ENCODE results near the gene CGGBP1. TPM values are rescaled to one million over a fixed set of nuclear protein-coding genes. Genes with fewer than 3 reads are reported as not detected.
"Not testable (repeated sequence)": the region's sequence is repeated elsewhere in the genome, so short reads cannot be mapped to it uniquely, and the experiment has no call there.

Gene CGGBP1
- total RNA-seq, 1 donor from 2014 or later = 94.7 TPM

DNA sequence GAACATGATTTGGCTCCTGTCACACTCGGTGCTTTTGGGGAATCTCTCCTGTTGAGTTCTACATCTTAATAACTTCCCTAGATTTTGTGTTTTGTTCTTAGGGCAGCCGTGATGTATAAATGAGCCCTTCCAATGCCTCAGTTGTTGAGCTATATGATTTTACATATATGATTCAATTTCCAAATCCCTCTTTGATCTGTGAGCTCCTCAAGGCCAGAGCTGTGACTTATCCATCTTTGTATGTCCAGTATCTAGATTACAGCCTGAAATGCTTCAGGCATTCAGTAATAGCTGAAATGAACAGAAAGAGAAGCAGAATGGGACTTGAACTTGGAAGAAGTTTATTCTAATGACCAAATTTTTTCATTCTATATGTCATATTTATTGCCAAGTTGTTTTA is 26.6 kb downstream of the CGGBP1 start:
- Mint-ChIP-seq H3K27me3 (ENCODE audit: low read depth) (peaks cover 3% of the 10 kb centered on the region), H3K4me3 (ENCODE audit: low read depth) (peak overlapping the region; percentile 82)
- intact Hi-C loops (cut with micrococcal nuclease) = no loop called here

DNA sequence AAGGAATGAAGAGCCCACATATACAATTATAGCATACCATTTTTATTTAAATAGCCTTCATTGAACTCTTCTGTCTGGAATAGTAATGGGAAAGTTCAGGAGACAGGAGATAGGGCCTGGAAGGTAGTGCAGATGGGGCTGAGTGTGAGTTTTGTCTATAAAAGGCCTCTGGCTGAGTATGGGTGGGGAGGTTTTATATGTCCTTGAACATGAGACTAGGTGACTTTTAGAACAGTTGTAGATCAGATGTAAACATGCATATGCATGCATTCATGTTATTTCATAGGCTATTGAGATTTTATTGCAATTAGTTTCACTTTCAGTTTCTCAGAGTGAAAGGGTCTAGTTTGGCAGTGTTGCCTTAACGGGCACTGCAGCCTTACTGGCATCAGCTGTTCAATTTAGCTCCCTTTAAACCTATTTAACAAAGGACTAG is 27.1 kb downstream of the CGGBP1 start:
- intact Hi-C loops (cut with micrococcal nuclease) = loop anchor here (2.0 kb wide), 1 partner anchor 27 kb away; the partner anchor contains the start of genes CGGBP1 and ZNF654
- H3K27ac Mint-ChIP-seq = peak overlapping the region; percentile 74
- DNase-seq (ENCODE audit: low spot score) = no peak
- H3K36me3 Mint-ChIP-seq (ENCODE audit: low read depth) = no peaks in the 10 kb centered on the region
- H3K4me3 Mint-ChIP-seq (ENCODE audit: low read depth) = peak overlapping the region; percentile 82
- peaks cover under 1% of the 10 kb centered on the region for H3K27me3 Mint-ChIP-seq (ENCODE audit: low read depth)
- H3K4me1 Mint-ChIP-seq (ENCODE audit: low read depth) = peaks cover 42% of the 10 kb centered on the region
- H3K9me3 Mint-ChIP-seq = no peaks in the 10 kb centered on the region

More for the DNA sequence above, 26.6 kb downstream of the CGGBP1 start:
- Mint-ChIP-seq H3K36me3 (ENCODE audit: low read depth) (no peaks in the 10 kb centered on the region), H3K9me3 (no peaks in the 10 kb centered on the region), H3K27ac (peak overlapping the region; percentile 58), H3K4me1 (ENCODE audit: low read depth) (peaks cover 42% of the 10 kb centered on the region)
- DNase-seq (ENCODE audit: low spot score) = no peak

DNA sequence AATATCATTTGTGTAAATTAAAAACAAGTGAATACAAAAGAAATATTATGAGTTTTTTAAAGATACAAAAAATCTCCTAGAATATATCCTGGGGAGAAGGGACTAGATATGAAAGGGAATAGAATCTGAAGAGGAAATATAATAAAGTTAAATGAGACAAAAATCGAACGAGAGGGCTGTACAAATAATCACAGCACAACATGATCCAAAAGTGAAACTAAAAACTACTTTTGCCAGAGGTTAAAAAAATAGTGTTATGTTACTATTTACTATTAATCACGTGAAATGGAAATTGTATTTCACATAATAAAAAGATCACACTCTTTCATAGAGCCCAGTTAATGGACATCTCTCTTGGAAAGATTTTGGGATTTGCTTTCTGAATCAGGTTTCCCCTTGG is 28.6 kb downstream of the CGGBP1 start:
- H3K4me1 Mint-ChIP-seq (ENCODE audit: low read depth) = peaks cover 43% of the 10 kb centered on the region
- H3K36me3 Mint-ChIP-seq (ENCODE audit: low read depth) = no peaks in the 10 kb centered on the region
- intact Hi-C loops (cut with micrococcal nuclease) = loop anchor here (2.0 kb wide), 1 partner anchor 29 kb away; the partner anchor contains the start of genes CGGBP1 and ZNF654
- no peak overlapping the region for H3K27ac Mint-ChIP-seq
- DNase-seq (ENCODE audit: low spot score) = no peak
- H3K27me3 Mint-ChIP-seq (ENCODE audit: low read depth) = no peaks in the 10 kb centered on the region
- H3K4me3 Mint-ChIP-seq (ENCODE audit: low read depth) = peak overlapping the region; percentile 20
- H3K9me3 Mint-ChIP-seq = no peaks in the 10 kb centered on the region

DNA sequence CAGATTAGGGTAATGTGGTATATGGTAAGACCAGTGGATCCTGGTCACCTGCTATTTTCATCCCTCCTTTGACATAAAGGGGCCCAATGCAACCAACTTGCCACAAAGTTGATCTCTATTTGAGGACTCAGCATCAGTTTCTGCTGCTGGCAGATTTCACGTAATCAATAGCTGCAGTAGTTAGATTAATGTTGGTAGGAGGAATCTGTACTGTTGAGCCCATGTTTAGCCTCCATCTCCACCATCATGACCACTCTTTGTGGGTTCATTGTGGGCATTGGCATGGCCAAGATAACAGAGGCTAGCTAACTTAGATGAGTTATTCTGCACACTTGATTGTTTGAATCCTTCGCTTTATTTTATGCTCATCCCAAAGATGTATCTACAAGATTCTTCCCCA is 29.9 kb downstream of the CGGBP1 start:
- no peak overlapping the region for H3K27ac Mint-ChIP-seq
- no peaks in the 10 kb centered on the region for H3K9me3 Mint-ChIP-seq
- DNase-seq (ENCODE audit: low spot score) = no peak
- no peak overlapping the region for H3K4me3 Mint-ChIP-seq (ENCODE audit: low read depth)
- intact Hi-C loops (cut with micrococcal nuclease) = loop anchor here (10.0 kb wide), 1 partner anchor 694 kb away; no protein-coding TSS in a partner anchor
- H3K27me3 Mint-ChIP-seq (ENCODE audit: low read depth) = no peaks in the 10 kb centered on the region
- H3K4me1 Mint-ChIP-seq (ENCODE audit: low read depth) = peaks cover 45% of the 10 kb centered on the region
- H3K36me3 Mint-ChIP-seq (ENCODE audit: low read depth) = no peaks in the 10 kb centered on the region

DNA sequence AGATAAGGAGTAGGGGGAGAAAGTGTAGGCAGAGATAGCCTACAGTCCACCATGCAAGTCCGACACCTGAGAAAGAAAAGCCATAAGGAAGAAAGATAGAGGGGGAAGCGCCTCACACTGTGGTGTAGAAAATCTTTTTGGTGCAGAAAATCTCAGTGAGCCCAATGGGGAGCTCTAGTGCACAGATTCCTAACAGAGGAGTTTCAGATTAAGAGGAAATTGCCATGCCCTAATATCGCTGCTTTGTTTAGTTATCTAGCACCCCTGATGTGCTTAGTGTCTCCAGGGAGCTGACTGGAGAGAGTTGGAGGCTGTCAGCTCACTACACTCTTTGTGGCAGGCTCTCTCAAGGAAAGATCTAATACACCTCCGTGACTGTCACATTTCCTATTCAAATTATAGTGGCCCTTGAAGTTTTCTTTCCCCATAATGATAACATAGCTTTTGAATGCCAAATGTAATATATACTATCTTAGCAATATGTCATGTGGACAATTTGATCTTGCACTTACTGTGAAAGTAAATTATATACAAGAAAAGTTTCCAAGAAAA is 33.7 kb downstream of the CGGBP1 start:
- Mint-ChIP-seq H3K27me3 (ENCODE audit: low read depth) (no peaks in the 10 kb centered on the region), H3K36me3 (ENCODE audit: low read depth) (peaks cover 4% of the 10 kb centered on the region), H3K4me3 (ENCODE audit: low read depth) (no peak overlapping the region), H3K27ac (no peak overlapping the region), H3K4me1 (ENCODE audit: low read depth) (peaks cover 39% of the 10 kb centered on the region), H3K9me3 (peaks cover 17% of the 10 kb centered on the region)
- no peak for DNase-seq (ENCODE audit: low spot score)
- intact Hi-C loops (cut with micrococcal nuclease) = loop anchor here (10.0 kb wide), 1 partner anchor 690 kb away; no protein-coding TSS in a partner anchor

DNA sequence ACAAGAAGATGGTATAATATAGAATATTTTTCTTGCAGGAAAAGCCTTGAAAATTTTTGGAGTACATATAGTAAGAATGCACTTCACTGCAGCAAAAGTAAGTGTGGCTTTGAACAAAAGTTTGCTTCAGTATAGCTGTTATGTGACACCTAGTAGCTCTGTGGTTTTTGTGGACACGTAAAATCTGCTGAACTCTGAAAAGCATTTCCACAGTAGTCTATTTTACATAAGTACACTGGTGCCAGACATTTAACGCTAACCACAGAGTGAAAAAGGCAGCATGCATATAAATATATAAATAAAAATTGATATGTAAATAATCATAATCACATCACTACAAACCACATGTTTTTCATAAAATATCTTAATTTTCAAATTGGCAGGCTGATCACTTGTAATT is 39.8 kb downstream of the CGGBP1 start:
- no peak overlapping the region for H3K27ac Mint-ChIP-seq
- H3K4me3 Mint-ChIP-seq (ENCODE audit: low read depth) = no peak overlapping the region
- intact Hi-C loops (cut with micrococcal nuclease) = loop anchor here (2.0 kb wide), 1 partner anchor 14 kb away; no protein-coding TSS in a partner anchor
- H3K36me3 Mint-ChIP-seq (ENCODE audit: low read depth) = peaks cover 4% of the 10 kb centered on the region
- peaks cover 20% of the 10 kb centered on the region for H3K9me3 Mint-ChIP-seq
- DNase-seq (ENCODE audit: low spot score) = no peak
- H3K4me1 Mint-ChIP-seq (ENCODE audit: low read depth) = peaks cover 31% of the 10 kb centered on the region
- peaks cover 5% of the 10 kb centered on the region for H3K27me3 Mint-ChIP-seq (ENCODE audit: low read depth)

DNA sequence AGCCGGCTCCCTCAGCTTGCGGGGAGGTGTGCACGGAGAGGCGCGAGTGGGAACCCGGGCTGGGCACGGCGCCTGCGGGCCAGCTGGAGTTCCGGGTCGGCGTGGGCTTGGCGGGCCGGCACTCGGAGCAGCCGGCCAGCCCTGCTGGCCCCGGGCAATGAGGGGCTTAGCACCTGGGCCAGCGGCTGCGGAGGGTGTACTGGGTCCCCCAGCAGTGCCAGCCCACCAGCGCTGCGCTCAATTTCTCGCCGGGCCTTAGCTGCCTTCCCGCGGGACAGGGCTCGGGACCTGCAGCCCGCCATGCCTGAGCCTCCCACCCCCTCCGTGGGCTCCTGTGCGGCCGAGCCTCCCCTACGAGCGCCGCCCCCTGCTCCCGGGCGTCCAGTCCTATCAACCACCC is 43.1 kb downstream of the CGGBP1 start:
- H3K27ac Mint-ChIP-seq; H3K9me3 Mint-ChIP-seq; DNase-seq (ENCODE audit: low spot score); intact Hi-C loops (cut with micrococcal nuclease); H3K4me3 Mint-ChIP-seq (ENCODE audit: low read depth); H3K36me3 Mint-ChIP-seq (ENCODE audit: low read depth): not testable (repeated sequence)
- H3K27me3 Mint-ChIP-seq (ENCODE audit: low read depth) = peaks cover 12% of the 10 kb centered on the region
- peaks cover 15% of the 10 kb centered on the region for H3K4me1 Mint-ChIP-seq (ENCODE audit: low read depth)

DNA sequence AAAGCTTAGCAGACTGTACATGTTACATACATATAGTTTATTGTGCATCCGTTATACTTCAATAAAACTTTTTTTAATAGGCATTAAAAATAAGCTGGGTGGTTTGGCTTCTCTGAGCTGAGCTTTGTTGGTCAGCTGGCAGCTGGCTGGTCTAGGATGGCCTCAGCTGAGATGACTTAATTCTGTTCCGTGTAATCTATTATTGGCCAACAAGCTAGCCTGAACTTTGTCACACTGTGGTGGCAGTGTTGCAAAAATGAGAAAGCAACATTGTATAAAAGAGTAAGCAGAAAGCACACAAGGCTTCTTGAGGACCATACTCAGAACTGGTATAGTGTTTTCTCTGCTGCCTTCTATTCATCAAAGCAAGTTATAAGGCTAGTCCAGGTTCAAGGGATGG is 45.2 kb downstream of the CGGBP1 start:
- no peak overlapping the region for H3K4me3 Mint-ChIP-seq (ENCODE audit: low read depth)

DNA sequence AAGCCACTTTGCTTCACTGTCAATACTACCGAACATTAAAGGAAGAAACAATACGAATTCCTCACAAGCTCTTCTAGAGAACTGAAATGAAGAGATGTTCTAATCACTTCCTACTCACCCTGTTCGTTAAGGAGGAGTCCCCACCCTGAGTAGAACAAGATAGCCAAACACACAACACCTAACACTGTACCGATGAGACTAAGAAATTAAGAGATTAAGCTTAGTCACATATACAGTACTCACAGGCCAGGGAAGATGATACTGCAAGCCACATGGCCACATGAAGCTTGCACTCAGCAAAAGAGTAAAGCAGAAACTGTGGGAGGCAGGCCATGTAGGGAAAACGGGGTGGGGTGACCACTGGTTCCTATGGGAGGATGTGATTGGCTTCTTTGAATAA is 48.0 kb downstream of the CGGBP1 start:
- no peaks in the 10 kb centered on the region for H3K9me3 Mint-ChIP-seq
- H3K4me1 Mint-ChIP-seq (ENCODE audit: low read depth) = peaks cover 9% of the 10 kb centered on the region
- no peak overlapping the region for H3K4me3 Mint-ChIP-seq (ENCODE audit: low read depth)
- no peak for DNase-seq (ENCODE audit: low spot score)
- peaks cover 16% of the 10 kb centered on the region for H3K27me3 Mint-ChIP-seq (ENCODE audit: low read depth)
- intact Hi-C loops (cut with micrococcal nuclease) = no loop called here
- no peak overlapping the region for H3K27ac Mint-ChIP-seq
- H3K36me3 Mint-ChIP-seq (ENCODE audit: low read depth) = no peaks in the 10 kb centered on the region

More for the DNA sequence above, 45.2 kb downstream of the CGGBP1 start:
- DNase-seq (ENCODE audit: low spot score) = no peak
- intact Hi-C loops (cut with micrococcal nuclease) = no loop called here
- peaks cover 3% of the 10 kb centered on the region for H3K9me3 Mint-ChIP-seq
- H3K4me1 Mint-ChIP-seq (ENCODE audit: low read depth) = peaks cover 10% of the 10 kb centered on the region
- no peaks in the 10 kb centered on the region for H3K36me3 Mint-ChIP-seq (ENCODE audit: low read depth)
- H3K27me3 Mint-ChIP-seq (ENCODE audit: low read depth) = peaks cover 14% of the 10 kb centered on the region
- no peak overlapping the region for H3K27ac Mint-ChIP-seq

DNA sequence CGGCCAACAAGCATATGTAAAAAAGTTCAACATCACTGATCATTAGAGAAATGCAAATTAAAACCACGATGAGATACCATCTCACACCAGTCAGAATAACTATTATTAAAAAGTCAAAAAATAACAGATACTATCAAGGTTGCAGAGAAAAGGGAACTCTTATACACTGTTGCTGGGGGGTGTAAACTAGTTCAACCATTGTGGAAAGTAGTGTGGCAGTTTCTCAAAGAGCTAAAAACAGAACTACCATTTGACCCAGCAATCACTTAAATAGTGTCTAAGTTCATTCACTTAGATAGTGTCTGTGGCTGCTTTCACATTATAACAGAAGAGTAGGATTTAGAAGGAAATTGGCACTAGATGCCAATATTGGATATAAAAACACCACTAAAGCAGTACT is 49.7 kb downstream of the CGGBP1 start:
- Mint-ChIP-seq H3K9me3 (no peaks in the 10 kb centered on the region), H3K36me3 (ENCODE audit: low read depth) (no peaks in the 10 kb centered on the region), H3K4me1 (ENCODE audit: low read depth) (peaks cover 14% of the 10 kb centered on the region), H3K27me3 (ENCODE audit: low read depth) (peaks cover 11% of the 10 kb centered on the region), H3K4me3 (ENCODE audit: low read depth) (no peak overlapping the region), H3K27ac (no peak overlapping the region)
- DNase-seq (ENCODE audit: low spot score) = no peak
- intact Hi-C loops (cut with micrococcal nuclease) = loop anchor here (5.0 to 10.0 kb wide), 2 partner anchors 657 to 714 kb away; no protein-coding TSS in a partner anchor

DNA sequence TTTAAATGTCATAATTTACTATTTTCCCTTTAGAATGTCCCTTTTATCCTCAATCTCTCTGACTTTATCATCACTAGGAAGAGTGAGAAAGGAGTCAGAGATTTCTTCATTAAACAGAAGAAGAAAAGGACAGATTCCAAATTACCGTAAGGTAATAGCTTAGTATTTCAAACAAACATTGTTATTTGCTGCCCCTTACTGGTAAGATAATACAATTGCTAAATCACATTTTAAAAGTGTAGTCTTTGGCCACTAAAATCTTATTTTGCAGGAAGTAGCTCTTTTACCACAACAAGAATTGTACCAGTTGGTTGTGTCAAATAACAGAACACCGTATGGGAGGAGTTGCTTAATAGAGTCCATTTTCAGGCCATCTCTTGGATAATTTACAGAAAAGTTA is 53.7 kb downstream of the CGGBP1 start:
- peaks cover 21% of the 10 kb centered on the region for H3K4me1 Mint-ChIP-seq (ENCODE audit: low read depth)
- no peak for DNase-seq (ENCODE audit: low spot score)
- H3K4me3 Mint-ChIP-seq (ENCODE audit: low read depth) = no peak overlapping the region
- H3K27ac Mint-ChIP-seq = no peak overlapping the region
- intact Hi-C loops (cut with micrococcal nuclease) = loop anchor here (1.0 to 10.0 kb wide), 4 partner anchors 14 to 710 kb away; no protein-coding TSS in a partner anchor
- H3K36me3 Mint-ChIP-seq (ENCODE audit: low read depth) = no peaks in the 10 kb centered on the region
- no peaks in the 10 kb centered on the region for H3K9me3 Mint-ChIP-seq
- H3K27me3 Mint-ChIP-seq (ENCODE audit: low read depth) = peaks cover 7% of the 10 kb centered on the region

DNA sequence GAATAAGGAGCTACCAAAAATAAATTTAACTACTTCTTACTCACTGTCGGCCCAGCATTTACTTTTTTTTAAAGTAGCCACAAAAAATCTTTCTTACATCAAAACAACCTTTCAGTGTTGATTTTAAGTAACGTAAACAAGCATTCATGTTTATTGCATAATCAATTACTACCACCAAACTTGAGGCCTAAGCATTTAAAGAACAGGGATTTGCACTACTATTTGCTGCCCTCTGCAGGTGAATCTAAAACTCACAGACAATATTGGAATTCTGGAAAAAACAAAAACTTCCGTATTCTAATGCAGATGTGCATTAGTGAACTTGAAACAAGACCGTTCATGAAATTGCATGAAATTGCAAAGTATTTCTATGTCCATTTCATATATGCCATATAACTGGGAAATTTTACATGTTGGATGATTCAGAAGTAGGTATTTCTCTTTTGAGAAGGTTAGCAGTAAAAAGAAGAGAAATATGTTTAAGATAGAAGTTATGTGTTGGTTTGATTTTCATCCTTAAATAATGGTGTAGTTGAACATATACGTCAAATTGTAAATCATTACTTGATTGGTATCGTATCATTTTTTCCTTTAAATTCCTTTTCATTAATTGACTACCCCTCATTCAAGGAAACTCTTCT is 55.6 kb downstream of the CGGBP1 start:
- Mint-ChIP-seq H3K36me3 (ENCODE audit: low read depth) (no peaks in the 10 kb centered on the region), H3K27me3 (ENCODE audit: low read depth) (peaks cover 4% of the 10 kb centered on the region), H3K9me3 (no peaks in the 10 kb centered on the region), H3K4me1 (ENCODE audit: low read depth) (peaks cover 28% of the 10 kb centered on the region), H3K27ac (no peak overlapping the region), H3K4me3 (ENCODE audit: low read depth) (no peak overlapping the region)
- DNase-seq (ENCODE audit: low spot score) = no peak
- intact Hi-C loops (cut with micrococcal nuclease) = loop anchor here (1.0 to 10.0 kb wide), 3 partner anchors 106 to 708 kb away; no protein-coding TSS in a partner anchor

DNA sequence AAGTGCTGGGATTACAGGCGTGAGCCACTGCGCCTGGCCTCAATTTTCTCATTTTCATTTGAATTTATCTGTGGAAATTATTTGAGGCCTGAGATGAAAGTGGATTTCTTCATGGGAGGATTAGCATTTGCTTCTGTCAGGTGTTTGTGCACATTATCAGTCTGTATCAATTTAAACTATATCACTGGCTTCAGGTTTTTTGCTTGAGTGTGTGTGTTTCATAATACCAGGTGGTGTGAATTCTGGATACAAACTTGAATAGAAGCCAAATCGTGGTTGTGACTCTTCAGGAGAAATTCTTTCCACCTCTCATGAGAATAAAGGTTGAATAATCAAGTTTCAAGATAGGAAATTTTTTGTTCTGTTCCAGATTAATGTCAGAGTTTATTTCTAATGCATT is 56.4 kb downstream of the CGGBP1 start:
- DNase-seq (ENCODE audit: low spot score) = no peak
- Mint-ChIP-seq H3K4me1 (ENCODE audit: low read depth) (peaks cover 31% of the 10 kb centered on the region), H3K36me3 (ENCODE audit: low read depth) (no peaks in the 10 kb centered on the region), H3K9me3 (no peaks in the 10 kb centered on the region), H3K4me3 (ENCODE audit: low read depth) (no peak overlapping the region), H3K27ac (no peak overlapping the region), H3K27me3 (ENCODE audit: low read depth) (peaks cover 6% of the 10 kb centered on the region)
- intact Hi-C loops (cut with micrococcal nuclease) = loop anchor here (5.0 to 10.0 kb wide), 2 partner anchors 105 to 708 kb away; no protein-coding TSS in a partner anchor
